ENCODE results near the gene MYBPC2.

- TF ChIP-seq CTCF (IDR thresholded peaks at IDR 0.05 in 2 of 3, conservative IDR thresholded peaks at IDR 0.05 in 1 of 3; ENCODE audit: insufficient read depth in 2 of 3, low read depth in 1 of 3, low read length in 3 of 3) (no peak), MNT (conservative IDR thresholded peaks at IDR 0.05) (peak; percentile 85 to 89; a peak in 3 of 4 replicates), ZNF174 (CRISPR knock-in tag; IDR thresholded peaks at IDR 0.05) (no peak), ATF1 (CRISPR knock-in tag; IDR thresholded peaks at IDR 0.05) (no peak), ATF1 (tag; IDR thresholded peaks at IDR 0.05) (peak; percentile 73), RAD21 (CRISPR knock-in tag; conservative IDR thresholded peaks at IDR 0.05 in 1 of 2, IDR thresholded peaks at IDR 0.05 in 1 of 2) (peak in 1 of 2 experiments; percentile 16; a peak in 1 of 4 replicates), ZNF280A (IDR thresholded peaks at IDR 0.05; ENCODE audit: low read depth, partially characterized antibody) (no peak), POLR2A (conservative IDR thresholded peaks at IDR 0.05) (peak; percentile 90), ZNF324 (CRISPR knock-in tag; IDR thresholded peaks at IDR 0.05) (no peak; the same call in 1 of the 2 replicates), ATF3 (IDR thresholded peaks at IDR 0.05) (no peak), ATF3 (CRISPR knock-in tag; conservative IDR thresholded peaks at IDR 0.05) (no peak), ZNF639 (CRISPR knock-in tag; conservative IDR thresholded peaks at IDR 0.05 in 1 of 2, IDR thresholded peaks at IDR 0.05 in 1 of 2) (no peak), PRPF4 (IDR thresholded peaks at IDR 0.05; ENCODE audit: insufficient read depth, low read depth, low read length, poor library complexity, severe bottlenecking) (no peak), ZNF165 (CRISPR knock-in tag; IDR thresholded peaks at IDR 0.05; ENCODE audit: borderline replicate concordance) (no peak)
These were observed 48.6 kb upstream of the MYBPC2 start, which contains the start of gene POLD1 for GRCh38 chr19:50383852-50384684.

All from K562 (cell line).